ENCODE data around the gene CYP2A7.
"Not testable (repeated sequence)": the region's sequence is repeated elsewhere in the genome, so short reads cannot be mapped to it uniquely, and the experiment has no call there.

DNA sequence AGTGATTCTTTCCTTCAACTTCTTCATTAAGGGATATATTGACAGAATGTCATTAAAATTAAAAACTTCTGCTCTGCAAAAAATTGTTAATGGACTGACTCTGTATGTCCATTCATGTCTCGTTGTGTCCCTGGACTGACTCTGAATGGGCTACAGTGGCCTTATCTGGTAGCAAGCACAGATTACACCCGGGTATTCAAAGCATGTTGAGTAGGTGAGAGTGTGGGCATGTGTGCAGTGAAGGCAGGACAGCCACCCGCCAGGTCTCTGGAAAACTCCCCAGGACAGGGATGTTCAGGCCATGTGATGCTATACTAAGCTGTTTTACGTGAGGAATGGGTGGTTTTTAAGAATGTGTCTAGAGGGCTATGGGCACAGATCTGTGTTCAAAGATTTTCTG, 7.2 kb downstream of the CYP2A7 start:
- TF ChIP-seq REST (IDR thresholded peaks at IDR 0.05); RAD21 (conservative IDR thresholded peaks at IDR 0.05 in 1 of 2, IDR thresholded peaks at IDR 0.05 in 1 of 2); CTCF (IDR thresholded peaks at IDR 0.05); POLR2A (IDR thresholded peaks at IDR 0.05; ENCODE audit: low read length); EP300 (IDR thresholded peaks at IDR 0.05); SMC3 (IDR thresholded peaks at IDR 0.05); FOXS1 (CRISPR knock-in tag; IDR thresholded peaks at IDR 0.05); CHD4 (IDR thresholded peaks at IDR 0.05; ENCODE audit: borderline replicate concordance); RFX5 (IDR thresholded peaks at IDR 0.05); KDM1A (IDR thresholded peaks at IDR 0.05; ENCODE audit: low read depth); MYC (IDR thresholded peaks at IDR 0.05; ENCODE audit: borderline replicate concordance, low read length): not testable (repeated sequence)
- TF ChIP-seq, protein P1, sequence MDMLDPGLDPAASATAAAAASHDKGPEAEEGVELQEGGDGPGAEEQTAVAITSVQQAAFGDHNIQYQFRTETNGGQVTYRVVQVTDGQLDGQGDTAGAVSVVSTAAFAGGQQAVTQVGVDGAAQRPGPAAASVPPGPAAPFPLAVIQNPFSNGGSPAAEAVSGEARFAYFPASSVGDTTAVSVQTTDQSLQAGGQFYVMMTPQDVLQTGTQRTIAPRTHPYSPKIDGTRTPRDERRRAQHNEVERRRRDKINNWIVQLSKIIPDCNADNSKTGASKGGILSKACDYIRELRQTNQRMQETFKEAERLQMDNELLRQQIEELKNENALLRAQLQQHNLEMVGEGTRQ (IDR thresholded peaks at IDR 0.05): not testable (repeated sequence)
- TF ChIP-seq, protein P2, sequence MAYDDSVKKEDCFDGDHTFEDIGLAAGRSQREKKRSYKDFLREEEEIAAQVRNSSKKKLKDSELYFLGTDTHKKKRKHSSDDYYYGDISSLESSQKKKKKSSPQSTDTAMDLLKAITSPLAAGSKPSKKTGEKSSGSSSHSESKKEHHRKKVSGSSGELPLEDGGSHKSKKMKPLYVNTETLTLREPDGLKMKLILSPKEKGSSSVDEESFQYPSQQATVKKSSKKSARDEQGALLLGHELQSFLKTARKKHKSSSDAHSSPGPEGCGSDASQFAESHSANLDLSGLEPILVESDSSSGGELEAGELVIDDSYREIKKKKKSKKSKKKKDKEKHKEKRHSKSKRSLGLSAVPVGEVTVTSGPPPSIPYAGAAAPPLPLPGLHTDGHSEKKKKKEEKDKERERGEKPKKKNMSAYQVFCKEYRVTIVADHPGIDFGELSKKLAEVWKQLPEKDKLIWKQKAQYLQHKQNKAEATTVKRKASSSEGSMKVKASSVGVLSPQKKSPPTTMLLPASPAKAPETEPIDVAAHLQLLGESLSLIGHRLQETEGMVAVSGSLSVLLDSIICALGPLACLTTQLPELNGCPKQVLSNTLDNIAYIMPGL (CRISPR knock-in tag; IDR thresholded peaks at IDR 0.05; ENCODE audit: borderline replicate concordance): not testable (repeated sequence)
- TF ChIP-seq, protein P3, sequence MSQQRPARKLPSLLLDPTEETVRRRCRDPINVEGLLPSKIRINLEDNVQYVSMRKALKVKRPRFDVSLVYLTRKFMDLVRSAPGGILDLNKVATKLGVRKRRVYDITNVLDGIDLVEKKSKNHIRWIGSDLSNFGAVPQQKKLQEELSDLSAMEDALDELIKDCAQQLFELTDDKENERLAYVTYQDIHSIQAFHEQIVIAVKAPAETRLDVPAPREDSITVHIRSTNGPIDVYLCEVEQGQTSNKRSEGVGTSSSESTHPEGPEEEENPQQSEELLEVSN (IDR thresholded peaks at IDR 0.05; ENCODE audit: borderline replicate concordance, low read depth): not testable (repeated sequence)
